GM19397 (cell line): ENCODE results near the gene DHRS13.
A peak's percentile ranks its signal among the peaks of the same experiment; 100 is the strongest.

ENCODE experiments used
- ATAC-seq: cut with Tn5 transposase; IDR thresholded peaks from one replicate; pipeline ENCODE4 v1.9.1; 2021; ENCODE audit warnings: mild to moderate bottlenecking, moderate library complexity; ENCODE audit not compliant: unreplicated experiment

The DHRS13 gene, protein sequence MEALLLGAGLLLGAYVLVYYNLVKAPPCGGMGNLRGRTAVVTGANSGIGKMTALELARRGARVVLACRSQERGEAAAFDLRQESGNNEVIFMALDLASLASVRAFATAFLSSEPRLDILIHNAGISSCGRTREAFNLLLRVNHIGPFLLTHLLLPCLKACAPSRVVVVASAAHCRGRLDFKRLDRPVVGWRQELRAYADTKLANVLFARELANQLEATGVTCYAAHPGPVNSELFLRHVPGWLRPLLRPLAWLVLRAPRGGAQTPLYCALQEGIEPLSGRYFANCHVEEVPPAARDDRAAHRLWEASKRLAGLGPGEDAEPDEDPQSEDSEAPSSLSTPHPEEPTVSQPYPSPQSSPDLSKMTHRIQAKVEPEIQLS

DNA sequence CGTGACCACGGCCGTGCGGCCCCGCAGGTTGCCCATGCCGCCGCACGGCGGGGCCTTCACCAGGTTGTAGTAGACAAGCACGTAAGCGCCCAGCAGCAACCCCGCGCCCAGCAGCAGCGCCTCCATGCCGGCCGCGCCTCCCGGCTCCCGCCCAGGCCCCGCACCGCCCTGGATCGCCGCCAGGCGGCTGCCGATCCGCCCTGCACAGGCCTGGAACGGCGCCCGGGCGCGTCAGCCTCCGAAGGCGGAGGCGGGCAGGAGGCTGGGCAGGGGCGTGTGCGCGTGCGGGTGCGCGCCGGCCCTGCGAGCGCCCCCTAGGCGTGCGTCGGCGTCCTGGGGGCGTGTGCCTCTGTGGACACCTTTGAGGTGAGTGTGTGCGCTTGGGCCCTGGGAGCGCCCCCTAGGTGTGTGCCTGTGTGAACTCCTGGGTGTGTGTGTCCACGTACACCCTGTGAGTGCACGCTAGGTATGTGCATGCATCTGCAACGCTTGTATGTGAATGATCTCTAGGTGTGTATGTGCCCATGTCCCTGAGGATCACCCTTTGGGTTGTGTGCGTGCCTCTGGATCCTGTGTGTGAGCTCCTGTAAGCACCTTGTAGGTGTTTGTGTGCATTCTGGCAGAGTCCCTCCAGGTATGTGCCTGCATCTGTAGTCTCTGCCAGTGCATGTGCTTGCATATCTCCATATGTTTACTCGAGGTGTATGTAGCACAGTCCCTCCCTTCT is at the start of gene DHRS13:
DHRS13 (minus strand) TSS at position 261 of the 727 bp plus-strand sequence; CDS start at position 126, 135 bp downstream.
- ATAC-seq, result peak; percentile 86

DNA sequence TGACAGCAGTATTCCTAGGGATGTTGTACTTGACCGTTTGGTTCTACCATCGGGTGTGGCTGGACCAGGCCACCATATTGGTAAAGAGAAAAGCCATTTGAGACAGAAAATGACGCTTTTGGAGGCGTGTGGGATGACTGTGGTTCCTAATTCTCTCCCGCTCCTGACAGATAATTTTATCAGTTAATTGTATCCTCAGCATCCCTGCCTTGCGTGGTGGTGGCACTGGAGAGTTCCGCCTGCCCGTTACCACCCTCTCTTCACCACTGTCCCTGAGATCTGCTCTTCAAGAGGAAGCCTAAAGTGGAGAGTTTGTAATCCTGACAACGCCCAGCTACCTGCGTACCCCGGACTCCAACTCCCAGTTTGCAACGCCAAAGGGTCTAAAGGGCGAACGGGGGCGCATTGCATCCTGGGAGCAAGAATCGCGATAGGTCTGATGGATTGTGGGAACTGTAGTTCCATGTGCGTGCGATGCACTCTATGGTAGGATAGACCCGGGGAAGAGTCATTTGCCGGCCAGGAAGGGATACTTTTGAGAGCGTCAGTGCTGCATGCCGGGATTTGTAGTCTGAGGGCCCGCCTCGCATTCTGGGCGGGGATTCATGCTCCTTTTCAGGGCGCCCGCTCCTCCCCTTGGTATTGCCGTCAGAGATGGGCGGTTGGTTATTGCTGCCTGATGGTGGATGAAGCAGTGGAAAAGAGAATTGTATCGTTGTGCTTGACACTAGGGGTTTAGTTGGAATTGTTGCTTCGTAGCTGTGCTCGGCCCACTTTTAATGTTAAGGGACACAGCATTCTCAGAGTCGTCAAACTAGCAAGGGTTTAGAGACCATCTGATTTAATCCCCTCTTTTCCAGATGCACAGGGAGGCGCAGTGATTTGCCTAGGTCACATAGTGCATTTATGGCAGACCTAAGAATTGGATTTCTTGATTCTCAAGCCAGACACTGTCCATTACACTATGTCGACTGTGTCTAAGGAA is 49.4 kb upstream of the DHRS13 start:
- ATAC-seq, result peak; percentile 43

DNA sequence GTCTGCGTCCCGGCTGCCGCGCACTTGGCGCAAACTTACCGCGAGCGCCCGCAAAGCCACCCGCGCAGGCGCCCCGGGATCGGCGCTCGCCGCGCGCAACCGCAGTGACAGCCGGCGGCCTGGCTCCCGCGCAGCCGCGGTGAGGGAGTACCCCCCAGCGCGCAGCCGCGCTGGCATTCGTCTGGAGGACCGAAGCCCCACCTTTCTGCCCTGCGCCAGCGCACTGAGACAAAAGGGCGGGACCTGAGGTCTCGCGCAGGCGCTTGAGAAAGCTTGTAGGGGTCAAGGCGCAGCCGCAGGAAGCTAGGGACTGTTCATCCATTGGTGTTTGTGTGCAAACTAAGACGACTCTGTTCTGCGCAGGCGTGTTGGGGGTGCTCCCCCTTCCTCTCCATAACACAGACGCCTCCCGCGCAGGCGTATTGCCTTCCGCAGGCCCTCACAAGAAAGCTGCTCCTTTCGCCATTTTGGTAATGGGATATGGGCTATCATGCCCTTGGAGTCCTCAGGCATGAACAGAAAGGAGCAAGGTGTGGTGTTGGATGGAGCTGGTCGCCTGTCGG is 48.6 kb upstream of the DHRS13 start, which contains the start of gene PHF12:
PHF12 (minus strand) TSS at position 91 of the 563 bp plus-strand sequence. CDS start 558 bp downstream, outside the sequence.
- ATAC-seq, result peak; percentile 66

DNA sequence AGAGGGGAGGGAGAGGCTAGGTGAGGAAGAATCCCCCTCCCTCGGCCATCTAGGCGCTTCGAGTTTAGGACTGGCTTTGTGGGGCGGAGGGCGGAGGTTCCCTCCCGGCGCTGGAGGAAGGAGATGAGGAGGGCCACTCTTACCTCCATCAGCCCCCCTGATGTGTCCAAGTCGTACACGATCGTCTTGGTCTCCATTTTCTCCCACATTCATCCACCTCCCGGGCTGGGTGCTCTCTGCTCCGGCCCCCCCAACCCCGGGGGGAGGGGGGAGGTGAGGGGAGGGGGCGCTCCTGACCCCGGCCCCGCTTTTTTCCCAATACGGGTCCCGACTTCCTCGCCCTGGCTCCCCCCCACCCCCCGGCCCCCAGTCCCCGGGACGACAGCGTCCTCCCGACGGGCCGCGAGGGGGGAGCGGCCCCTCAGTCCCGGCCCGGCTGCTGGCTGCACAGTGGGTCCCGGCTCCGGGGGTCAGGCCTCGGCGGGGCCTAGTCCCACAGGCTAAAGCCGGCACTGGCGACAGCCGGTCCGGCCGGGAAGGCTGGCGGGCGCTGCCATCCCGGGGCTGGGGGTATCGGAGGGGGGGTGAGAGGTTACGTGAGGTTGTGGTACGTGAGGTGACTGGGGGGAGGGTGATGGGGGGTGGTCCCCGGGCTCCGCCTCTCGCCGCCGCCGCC is 48.0 kb upstream of the DHRS13 start:
- no peak for ATAC-seq

DNA sequence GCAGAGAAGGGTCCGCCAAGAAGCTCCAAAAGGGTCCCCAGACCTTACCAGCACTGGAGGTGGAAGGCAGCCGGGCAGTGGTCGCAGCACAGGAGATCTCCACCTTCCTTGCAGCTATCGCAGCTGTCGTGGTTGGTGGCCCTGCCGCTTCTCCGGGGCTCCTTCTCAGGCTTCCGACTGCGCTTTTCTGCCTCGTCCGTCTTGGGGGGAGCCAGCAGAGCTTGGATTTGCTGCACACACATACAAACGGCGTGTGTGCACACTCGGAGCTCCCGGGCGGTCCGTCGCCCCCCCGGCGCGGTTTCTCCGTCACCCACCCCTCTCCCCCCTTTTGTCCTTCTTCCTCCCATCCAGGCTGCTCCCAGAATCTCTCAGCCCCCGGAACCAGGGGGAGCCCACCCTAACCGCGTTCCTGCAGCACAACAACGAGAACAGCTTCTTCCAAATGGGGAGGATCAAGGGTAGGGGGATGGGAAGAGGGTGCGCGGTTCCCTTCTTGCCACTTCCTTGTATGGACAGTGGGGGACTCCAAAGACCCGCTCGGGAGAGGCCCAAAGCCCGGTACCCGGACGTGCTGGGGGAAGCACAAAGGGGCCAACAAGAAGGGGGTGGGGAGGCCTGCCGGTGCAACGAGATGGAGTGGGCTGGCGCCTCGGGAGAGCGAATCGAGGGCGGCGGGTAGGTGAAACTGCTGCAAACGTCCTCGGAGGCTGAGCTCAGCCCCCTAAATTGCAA is 47.3 kb upstream of the DHRS13 start:
- no peak for ATAC-seq

DNA sequence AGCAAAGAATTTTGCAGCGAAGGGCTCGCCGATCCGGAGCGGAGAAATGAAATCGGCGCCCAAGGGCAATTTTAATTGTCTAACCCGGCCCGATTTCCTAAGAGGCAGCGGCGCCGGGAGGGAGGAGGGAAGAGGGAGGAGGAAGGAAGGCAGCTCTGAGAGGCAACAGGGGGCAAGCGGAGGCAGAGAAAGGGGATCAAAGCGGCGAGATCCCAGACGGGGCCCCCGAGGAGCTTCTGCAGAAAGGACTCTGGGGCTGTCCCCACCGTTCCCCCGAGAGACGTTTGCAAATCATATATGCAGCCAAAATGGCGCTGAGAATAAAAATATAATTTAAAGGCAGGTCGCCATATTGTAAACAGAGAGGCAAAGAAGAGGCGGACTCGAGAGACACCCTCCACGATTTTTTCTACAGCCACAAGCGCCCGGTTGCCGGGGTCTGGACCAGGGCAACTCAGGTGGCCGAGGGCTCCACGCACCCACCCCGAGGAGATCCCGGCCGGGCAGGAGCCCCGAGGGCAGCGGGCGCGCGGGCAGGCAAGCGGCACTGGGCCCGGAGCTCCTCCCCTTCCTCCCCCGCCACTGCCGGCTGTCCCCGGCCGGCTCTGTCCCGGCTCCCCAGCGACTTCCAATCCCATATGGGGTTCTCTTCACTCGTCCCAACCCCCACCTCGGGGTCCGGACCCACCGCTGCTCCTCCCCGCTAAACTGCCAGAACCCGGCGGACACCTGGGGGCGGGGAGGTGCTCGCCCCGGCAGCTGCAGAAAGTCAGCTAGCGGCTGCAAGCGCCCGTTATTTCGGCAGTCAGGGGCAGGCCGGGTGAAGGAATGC is 46.5 kb upstream of the DHRS13 start:
- ATAC-seq, result no peak

DNA sequence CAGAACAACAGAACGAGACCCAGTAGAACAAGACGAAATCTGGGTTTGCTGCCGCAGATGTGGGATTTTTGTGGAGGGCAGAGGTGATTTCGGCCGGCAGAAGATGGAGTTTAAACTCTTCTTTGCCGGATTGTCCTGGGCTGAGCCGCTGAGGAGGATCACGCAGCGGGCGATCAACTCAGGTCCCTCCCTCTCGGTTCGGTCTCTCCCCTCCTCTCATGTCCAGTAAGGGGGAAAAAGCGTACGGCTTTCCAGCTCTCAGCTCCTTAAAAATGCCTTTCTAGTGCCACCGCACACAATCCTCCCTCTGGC is 46.0 kb upstream of the DHRS13 start:
- no peak for ATAC-seq

DNA sequence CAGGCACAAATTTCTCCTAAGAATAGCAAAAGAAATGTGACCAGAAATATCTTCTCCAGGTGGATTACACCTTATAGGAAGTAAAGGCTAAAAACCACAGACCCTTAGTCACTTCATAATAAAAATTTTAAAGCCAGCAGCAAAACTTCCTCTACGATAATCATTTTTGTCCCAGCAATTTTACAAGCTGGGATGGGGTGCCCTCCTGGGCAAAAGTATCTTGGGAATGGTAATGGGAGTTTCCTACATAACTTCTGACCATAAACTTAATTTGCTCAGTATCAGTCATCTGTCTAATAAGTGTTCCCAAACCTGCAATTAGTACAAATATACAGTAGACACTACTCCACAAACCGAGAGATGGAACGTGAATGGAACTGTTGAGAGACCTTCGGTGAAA is 45.5 kb upstream of the DHRS13 start:
- ATAC-seq, result no peak

DNA sequence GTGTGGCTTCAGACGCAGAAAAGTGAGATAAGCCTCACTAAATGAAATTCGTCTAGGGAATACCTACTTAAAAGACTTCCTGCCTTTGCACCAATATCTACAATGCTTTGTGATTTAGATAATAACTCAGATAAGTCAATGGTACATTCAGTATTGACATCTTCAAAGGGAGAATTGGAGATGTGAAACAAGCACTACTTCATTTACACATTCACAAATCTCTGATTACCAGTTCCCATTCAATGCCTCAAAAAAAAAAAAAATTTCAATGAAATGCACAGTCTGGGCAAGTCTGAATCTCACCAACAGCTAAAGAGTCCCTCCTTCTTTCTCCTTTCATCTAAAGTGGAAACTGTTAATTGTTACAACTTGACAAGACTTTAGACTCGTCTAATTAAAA is 44.8 kb upstream of the DHRS13 start:
- ATAC-seq, result no peak

DNA sequence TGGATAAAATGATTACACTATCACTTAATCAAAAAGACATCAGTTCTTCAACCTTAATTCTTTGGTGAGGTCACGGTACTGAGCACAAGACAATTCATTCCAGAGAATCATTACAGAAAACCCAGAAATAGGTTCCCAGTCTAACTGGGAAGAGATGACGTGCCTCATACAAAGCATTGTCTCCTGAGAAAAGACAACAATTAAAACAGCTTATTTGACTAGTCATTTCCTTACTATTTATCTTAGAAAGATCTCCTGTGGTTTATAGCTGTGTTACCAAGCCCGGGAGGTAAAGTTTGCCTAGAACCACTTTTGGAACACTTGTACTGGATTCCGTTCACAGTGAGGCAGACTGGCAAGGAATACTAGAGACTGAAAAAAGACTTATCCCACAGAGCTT is 43.4 kb upstream of the DHRS13 start:
- no peak for ATAC-seq

DNA sequence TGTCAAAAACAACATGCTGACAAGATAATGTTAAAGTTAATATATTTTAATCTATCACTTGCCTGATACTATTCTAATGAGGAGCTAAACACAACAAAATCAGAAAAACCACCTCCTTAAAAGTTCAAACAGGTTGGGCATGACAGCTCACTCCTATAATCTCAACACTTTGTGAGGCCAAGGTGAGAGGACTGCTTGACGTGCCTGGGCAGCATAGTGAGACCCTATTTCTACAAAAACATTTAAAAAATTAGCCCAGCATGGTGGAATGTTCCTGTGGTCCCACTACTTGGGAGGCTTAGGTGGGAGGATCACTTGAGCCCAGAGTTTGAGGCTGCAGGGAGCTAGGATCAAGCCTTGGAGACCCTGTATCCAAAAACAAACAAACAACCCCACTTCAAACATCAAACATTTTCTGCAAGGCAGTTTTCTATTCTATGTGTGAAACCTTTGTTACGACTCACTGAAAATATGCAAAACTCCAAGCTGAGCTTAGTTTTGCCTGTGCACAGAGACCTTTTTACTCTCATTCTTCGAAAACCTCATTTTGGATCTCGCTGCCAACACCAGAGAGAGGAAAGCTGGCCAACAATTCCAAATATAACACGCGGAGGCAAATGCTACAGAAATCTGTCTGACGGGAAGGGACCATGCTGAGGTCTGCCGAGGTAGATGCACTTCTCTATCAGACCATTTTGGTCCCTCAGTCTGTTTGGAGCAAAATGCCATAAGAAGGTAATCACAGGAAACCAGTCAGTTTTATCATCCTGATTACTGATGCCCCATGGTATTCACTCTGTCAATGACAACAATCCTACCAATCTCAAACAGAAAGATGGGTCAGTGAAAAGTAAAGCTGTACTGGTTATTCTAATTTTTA is 42.2 kb upstream of the DHRS13 start:
- ATAC-seq, result no peak

DNA sequence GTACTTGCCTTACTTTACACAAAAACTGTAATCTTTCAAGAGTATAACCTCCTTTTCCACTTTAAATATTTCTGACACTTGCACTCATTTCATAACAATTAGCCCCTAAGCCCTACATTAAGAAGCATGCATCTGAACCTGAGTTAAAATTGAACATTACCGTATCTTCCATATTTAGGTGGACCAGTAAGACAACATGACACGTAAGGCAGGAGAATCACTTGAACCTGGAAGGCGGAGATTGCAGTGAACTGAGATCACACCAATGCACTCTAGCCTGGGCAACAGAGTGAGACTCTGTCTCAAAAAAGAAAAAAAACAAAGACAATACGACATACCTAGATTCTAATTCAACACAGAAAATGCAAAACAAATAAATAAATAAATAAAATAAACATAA is 41.5 kb upstream of the DHRS13 start:
- ATAC-seq, result no peak

DNA sequence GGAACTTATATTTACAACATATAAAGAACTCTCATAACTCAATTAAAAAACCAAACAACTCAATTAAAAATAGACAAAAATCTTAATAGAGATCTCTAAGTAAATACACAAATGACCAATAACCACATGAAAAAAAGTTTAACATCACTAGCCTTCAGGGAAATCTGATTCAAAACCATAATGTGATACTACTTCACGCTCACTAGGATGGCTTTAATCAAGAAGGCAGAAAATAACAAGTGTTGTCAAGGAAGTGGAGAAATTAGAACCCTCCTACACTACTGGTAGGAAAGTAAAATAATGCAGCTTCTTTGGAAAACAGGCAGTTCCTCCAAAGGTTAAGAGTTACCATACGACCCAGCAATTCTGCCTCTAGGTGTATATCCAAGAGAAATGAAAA is 40.0 kb upstream of the DHRS13 start:
- ATAC-seq, result no peak

DNA sequence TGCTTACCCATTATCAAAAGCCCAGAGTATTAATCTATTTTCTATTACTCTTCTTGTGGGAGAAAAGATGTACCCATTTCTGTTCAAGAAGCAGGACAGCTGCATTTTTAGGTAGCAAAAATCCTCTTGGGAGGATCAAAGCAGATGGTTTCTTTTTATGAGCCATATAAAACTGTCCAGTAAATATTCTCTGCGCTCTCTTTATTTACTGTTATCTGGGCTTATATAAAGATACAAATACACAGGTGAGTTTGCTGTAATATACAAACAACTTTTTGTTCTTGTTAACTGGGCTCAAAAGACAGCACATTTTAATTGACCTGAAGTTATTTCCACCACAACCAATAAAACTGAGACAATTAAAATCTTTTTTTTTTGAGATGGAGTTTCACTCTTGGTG is 38.4 kb upstream of the DHRS13 start:
- no peak for ATAC-seq

DNA sequence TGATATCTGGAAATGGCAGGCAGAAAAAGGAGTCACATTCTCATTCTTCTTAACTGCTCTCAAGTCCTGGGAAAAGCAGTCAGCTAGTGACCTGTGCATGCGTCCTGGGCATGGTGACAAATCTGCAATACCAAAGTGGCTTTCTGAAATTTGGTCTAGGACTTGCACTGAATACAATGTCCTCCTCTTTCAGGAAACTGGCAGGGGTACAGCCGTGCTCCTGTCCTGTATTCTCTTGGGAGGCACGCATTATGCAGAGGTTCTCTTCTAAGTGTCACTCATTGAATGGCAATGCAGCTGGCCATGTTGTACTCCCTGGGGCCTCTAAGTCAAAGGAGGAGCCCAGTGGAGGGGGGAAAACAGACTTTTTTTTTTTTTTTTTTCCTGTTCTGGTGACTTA is 37.8 kb upstream of the DHRS13 start:
- ATAC-seq, result no peak

DNA sequence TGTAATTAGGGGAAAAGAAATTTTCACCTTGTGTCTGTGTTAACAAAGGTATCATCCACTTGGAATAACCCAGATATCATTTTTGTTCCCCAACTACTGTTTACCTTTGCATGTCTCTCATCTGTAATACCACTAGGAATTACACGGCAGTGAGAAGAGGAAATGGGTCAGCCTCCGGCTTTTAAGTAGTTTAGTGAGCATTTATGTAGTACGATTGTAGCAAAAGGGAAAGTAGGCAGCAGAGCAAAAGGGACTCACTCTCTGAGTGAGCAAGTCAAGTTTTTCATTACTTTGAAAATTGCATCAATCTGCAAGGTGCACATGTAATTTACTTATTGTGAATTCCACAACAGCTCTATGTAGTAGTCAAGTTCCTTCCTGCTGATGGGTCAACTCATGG is 37.3 kb upstream of the DHRS13 start:
- no peak for ATAC-seq

DNA sequence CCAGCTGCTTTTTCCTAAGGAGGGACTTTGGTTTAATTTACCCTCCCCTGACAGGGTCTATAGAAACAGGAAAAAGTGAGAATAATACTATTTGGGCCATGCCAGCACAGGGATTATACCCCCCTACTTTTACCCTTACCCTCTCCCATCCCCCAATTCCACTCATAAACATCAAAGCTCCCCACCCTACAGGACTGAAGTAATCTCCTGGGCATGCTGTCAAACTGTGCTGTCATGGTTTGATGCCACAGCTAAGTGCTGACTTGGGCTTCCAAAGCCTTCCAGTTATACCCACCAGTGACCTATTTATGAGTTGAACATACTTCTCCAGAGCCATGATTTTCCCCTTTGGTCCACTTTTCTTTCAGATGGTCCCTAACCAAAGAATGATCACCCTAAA is 35.7 kb upstream of the DHRS13 start:
- no peak for ATAC-seq
